NCI-H510A (cell line): ENCODE data around the gene TMEM123.
A peak's percentile ranks its signal among the peaks of the same experiment; 100 is the strongest.

ENCODE experiments used
- DNase-seq: peaks from one replicate; lab custom pipeline; 2025; lab: John Stamatoyannopoulos, UW

The TMEM123 gene

DNA sequence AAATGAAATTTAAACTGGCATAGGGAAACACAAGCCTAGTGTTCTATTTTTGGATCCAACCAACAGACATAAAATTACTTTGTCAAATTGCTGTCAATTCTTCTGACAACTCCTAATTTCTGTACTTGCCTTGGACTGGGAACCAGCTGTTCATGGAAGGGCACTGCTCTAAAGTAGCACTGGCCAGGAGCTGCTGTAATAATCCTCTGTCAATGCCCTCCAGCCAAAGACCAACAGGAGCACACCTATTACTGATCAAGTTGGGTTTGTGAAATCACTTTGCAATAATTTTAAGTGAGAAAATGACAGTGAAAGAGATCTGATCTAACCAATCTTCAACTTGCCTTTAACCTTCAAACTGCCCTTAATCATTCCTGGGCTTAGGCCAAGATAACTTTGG is 18.9 kb upstream of the TMEM123 start:
- no peak for DNase-seq

DNA sequence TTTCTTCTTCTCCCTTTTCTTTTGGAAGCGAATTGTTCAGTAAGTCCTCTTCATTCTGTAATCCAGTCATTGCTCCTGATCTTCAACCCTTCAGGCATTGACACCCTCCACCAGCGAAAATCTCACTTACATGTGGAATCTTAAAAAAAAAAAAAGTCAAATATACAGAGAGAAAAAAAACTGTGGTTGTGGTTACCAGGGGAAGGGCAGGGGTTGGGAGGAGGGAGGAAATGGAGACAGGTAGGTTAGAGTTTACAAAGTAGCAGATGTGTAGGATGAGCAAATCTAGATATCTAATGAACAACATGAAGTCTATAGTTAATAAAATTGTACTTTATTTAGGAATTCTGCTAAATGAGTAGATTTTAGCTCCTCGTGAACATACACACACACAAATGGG is 17.7 kb upstream of the TMEM123 start:
- DNase-seq, result no peak

DNA sequence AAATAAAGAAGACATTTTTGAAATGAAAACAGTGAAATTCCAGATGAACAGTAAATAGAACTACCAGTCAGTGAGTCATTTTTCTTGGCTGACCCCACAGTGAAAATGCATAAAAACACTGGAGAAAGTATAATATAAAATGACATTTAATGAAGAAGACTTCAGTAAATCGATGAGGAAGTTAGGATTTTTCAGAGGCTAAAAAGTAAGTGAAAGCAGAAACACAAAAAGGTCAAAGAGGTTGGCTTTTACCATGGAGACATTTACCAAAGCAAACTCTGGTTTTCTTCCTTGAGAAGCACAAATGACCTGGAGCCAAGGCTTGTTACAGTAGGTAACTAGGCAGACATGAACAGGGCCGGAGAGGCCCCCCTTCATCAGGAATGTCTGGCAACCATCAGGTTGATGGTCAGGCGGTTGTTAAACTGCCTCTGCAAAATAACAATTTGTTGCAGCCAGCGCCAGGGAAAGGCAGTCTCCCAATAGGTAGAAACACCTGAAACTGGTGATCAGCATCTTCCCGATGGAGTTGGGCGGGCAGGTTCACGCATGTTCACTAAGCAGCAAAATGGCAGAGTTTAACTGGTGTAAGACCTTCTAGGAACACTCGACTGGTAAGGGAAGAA is 16.7 kb upstream of the TMEM123 start:
- no peak for DNase-seq

DNA sequence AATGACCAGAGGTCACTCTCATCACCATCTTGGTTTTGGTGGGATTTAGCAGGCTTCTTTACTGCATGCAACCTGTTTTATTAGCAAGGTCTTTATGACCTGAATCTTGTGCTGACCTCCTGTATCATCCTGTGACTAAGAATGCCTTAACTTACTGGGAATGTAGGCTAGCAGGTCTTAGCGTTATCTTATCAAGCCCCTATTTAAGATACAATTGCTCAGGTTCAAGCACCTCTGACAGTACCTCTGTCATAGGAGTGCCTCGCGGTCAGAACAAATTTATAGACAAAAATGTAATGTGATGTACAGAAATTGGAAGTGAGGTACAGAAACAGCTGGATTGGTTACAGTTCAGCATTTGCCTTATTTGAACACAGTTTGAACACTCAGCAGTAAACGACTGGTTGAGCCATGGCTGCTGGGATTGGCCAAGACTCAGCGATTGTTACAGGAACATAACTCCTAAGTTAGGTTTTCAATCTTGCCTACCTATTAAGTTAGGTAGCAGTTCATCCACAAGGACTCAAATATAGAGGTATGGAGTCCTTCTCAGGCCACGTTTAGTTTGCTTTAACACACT is 16.1 kb upstream of the TMEM123 start:
- no peak for DNase-seq

DNA sequence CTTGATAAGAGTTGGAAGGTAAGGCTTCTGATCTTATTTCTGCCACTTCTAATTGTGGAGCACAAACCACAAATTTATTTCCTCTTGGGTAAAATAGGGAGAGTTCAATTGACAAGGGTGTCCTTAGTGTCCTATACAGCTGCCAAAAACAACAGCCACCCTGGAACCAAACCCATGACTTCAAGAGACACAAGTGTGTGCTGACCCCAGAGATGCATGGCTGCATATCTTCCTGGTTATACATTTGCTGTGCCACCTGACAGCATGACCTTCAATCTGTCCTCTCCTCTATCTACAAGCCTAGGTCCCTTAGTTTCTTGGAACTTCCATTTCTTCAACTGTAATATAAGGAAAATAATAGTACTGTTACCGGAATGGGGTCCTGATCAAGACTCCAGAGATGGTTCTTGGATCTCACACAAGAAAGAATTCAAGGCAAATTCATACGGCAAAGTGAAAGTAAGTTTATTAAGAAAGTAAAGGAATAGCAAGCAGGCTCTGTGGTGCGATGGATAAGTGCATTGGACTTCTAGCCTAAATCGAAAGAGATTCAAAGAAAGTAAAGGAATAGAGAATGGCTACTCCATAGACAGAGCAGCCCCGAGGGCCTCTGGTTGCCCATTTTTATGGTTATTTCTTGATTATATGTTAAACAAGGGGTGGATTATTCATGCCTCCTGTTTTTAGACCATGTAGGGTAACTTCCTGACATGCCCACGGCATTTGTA is 15.5 kb upstream of the TMEM123 start:
- DNase-seq, result no peak

DNA sequence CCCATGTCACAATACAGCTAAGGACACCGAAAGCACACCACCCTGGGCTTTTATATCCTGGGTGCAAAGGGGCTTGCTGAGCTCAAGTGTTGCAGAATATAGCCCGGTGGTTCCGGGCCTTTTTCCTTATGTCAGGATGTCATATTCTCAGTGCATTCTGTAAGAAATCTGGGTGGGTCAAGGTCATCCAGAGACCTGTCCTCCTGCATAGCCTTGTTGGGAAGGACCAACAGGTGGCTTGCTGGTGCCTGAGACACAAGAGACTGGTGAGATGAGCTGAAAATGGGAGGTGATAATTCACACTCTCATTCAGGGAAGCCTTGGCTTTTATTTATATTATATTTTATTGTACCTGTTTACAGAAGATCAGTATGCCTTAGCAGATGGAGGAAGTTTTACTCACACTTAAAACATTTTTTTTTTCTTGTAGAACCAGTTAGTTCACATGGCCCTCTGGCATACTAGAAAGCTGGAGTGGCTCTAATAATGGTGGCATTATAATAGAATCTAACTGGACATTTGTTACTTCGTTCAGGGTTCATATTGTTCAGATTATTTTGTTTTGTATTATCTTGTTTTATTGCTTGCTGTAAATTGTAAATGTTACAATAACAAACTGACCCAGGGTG is 14.6 kb upstream of the TMEM123 start:
- DNase-seq, result peak; percentile 33

DNA sequence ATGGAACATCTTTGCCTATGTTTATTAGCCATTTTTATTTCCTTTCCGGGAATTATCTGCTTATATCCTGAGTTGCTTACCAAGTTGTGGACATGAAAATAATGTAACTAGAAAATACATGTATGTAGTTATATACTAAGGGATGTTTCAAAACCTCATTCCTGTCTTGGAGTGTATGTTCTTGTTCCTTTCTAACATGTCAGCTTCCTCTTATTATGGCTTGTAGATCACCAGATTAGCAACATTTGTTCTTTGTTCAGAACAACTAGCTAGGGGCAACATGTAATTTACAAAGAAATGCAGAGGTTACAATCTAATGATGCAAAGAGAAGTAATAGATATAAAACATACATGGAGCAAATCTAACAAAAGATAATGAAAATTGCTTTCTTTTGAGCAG is 13.1 kb upstream of the TMEM123 start:
- no peak for DNase-seq

DNA sequence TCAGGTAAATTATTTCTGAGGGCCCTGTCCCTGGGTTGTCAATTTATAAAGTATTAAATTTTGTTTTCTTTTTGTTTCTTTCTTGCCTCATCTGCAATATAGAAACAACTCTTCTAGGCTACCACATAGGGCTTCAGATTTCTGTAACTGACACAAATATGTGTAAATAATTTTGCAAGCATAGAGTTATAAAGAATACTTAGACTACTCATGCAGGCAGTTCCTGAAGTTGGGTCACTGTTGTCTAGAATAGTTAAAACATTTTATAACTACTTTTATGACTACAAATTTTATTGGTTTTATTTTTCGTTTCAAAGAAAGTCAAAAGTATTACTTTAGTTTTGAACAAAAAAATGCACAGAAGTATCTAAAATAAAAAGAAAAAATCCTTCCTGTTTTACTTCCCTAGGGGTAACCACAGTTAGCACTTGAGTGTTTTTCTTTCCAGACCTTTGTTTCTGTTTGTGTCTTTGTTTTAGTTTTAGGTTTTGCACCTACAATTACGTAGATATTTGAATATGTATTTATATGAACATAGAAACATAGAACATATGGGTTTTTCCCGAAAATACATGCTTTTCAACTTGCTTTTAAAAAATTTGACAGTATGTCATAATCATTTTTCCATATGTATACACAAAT is 12.4 kb upstream of the TMEM123 start:
- DNase-seq, result no peak

DNA sequence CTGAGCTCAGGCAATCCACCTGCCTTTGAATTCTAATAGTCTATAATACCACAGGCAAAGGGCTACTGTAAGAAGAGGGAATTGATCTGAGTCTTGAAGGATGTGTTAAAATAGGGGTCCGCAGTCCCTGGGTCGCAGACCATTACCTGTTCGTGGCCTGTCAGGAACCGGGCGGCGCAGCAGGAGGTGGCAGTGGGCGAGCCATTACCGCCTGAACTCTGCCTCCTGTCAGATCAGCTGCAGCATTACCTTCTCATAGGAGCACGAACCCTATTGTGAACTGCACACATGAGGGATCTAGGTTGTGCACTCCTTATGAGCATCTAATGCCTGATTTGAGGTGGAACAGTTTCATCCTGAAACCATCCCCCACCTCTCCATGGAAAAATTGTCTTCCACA is 11.5 kb upstream of the TMEM123 start:
- no peak for DNase-seq

DNA sequence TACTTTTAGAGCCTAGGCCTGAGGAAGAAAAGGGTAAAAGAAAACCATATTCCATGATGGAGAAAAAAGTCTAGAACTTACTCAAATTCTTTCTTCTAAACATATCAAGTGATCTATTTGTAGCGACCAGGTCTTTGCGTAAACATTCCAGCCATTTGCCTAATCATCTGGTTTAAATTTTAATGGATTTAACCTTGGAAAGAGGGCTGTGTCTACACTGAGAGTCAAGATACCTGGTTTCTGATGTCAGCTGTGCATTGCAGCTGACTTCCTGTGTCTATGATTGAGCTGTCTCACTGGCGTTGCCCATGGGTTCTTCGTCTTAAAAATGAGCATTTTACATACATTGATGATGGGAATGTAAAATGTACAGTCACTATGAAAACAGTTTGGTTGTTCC is 10.0 kb upstream of the TMEM123 start:
- no peak for DNase-seq

DNA sequence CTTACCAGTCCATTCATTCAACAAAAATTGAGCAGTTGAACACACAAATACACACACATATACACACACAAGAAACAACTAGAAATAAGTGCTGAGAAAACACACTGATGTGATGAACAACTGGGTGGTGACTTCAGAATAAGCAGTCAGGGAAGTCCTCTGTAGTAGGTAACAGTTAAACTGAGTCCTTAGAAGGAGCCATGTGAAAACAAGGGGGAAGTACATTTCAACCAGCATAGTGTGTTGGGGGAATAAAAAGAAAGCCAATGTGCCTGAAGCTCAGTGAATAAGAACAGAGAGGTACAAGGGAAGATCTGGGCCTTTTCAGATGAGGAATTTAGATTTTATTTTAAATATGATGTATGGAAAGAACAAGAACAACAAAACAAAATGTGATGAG is 6.8 kb upstream of the TMEM123 start:
- DNase-seq, result no peak

DNA sequence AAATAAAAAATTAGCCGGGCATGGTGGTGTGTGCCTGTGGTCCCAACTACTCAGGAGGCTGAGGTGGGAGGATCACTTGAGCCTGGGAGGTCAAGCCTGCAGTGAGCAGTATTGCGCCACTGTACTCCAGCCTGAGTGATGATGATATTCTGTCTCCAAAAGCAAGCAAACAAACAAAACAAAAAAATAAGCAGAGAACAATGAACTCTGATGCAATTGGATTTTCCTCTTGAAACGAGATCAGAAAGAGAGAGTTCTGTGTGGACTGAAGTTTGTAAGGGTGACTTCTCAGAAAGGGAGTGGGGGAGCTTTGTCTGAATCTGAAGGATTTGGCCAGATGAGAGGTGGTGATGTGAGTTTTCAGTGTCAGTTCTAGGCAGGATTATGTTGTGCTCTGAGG is 6.0 kb upstream of the TMEM123 start:
- no peak for DNase-seq

DNA sequence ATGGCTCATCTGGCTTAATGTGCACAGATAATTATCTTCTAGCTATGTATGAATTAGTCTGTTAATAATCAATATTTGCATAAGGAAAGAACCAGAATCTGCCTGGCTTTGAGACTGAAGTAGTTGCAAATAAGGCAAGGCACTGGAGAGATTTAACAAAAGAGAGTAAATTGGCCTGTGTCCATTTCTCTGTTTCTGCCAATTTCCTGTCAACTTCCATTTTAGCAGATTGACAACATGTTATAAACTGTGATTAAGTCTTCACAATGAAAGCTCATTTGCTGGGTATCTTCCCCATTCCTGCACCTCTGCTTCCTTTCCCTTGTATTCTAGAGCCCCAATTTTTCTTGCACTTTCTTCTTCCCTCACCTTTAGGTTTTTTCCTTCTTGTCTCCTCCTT is 5.3 kb upstream of the TMEM123 start:
- no peak for DNase-seq

DNA sequence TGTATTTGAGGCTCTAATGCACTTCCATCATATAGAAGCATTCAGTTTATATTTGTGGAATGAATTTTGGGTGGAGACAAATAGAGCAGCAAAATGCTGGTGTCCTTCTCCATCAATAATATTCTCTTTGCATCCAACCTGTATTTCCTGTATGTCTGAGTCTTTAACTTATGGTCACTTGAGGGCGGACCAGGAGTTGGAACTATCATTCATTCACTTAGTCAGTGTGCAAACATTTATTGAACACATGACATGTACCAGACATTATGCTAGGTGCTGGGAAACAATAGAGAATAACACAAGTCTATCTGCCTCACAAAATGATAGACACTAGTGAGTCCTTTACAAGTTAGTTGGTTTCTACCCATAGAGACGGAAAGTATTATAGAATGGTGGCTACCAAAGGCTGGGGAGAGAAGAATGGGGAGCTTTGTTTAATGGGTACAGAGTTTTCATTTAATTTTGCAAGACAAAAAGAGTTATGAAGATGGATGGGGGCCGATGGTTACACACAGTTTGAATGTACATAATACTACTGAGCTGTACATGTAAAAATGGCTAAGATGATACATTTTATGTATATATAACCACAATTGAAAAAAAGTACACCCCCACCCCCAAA is 4.6 kb upstream of the TMEM123 start:
- DNase-seq, result no peak

DNA sequence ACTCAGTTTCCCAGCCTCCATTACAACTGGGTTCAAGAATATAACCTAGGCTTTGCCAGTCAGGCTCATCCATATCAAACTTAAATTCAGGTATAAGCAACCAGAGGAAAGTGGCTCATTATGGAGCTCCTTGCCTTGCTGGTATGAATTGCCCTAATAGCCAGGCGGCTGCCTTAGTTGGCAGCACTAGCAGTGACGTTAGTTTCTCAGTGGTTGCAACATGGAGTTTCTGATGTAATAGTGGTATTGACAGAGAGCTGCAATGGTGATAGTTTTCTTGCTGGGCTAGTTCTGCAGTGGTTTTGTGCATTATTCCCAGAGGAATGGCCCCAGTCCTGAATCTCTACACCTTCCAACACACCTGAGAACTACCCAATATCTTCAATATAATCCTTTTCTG is 3.8 kb upstream of the TMEM123 start:
- DNase-seq, result no peak

DNA sequence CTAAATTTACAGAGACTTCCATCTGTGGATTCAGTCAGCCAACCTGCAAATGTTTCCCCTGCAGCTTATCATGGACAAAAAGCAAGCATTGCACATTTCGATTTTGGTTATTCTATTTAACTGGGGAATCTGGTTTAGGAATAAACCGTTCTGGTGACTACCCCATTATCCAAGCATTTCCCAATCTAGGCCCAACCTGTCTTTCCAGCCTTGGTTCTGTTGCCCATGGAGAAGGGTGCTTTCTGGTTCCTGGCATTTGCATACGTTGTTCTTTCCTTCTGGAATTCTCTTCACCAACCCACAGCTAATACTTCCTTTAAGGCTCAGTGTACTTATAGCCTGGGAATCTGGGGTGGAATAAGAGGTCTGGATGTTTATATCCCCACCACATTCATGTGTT is 1.4 kb upstream of the TMEM123 start:
- DNase-seq, result no peak

DNA sequence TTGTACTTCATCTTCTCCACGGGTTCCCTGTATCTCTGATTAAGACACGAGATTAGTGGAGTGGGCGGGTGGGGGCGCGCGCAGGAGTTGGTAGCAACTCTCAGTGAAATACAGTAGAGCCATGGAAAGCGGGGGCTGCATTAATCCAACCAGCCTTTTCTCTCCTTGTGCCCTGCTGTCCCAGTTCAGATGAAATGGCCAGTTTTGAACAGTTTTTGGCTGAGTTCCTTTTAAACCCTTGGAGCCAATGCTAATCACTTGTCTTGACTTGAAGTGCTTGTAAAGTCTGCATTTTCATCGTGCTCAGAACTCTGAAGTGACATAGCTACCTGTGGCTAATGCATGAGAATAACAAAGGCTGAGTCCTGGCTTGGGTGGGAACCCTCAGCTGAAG is 734 bp upstream of the TMEM123 start:
- DNase-seq, result no peak

DNA sequence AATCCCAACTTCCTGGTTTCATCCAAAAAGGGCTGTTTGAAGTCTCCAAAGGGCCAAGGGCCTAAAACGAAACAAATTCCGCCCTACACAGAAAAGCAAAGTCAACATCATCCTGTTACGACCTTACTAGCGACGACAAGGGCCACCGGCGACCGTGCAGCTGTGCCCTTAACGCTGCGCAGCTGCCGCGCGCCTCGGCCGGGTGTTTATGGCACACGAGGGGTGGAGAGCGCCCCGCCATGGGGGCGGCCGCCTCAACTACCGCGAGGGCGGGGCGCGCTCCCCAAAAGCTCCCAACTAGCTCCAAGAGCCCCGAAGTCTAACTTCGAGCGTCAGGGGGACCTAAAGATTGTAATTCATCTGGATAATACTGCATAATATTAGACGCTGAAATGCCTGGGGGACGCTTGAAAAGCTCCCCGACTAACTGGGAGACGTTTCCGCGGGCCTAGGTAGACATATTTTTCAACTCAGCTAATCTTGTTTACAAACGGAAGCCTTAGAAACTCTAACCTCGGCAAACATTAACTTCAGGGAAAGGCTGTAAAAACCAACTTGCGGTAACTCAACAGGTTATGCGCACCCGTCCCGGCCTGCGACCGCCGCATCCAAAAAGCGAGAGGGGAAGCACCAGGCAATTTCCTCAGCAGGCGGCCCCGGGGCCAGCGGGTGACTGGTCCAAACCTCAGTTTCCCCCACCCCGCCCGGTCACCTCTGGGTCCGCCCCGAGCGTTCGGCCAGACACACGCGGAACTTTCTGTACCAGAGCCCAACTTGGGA is 694 bp downstream of the TMEM123 start:
- peak; percentile 71 for DNase-seq

DNA sequence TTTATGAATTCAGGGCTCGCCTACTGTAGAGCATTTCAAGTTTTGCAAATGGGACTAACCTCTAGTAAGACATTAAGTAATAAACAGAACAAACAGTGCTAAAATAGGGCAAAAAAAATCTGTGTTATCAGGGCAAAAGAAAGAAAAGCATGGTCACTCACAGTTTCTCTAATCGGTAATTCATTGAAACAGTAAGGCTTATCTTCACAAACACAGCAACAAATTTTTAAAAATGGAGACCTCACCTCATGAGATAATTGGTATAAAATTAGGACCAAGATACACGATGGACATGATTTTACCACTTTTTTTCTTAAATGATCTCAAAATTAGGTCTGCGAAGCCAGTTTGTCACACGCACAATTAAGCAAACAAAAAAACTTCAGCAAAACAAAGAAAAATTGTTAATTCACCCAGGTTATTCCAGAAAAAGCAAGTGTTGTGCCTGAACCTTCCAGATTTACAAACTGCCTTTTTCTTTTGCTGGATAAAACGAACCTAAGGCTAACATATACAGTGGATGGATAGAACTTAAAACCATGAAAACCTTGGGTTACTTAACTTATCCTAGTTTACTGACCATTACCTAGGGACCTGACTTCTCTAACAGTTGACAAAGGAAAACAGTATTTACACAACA is 1.4 kb downstream of the TMEM123 start:
- DNase-seq, result no peak

DNA sequence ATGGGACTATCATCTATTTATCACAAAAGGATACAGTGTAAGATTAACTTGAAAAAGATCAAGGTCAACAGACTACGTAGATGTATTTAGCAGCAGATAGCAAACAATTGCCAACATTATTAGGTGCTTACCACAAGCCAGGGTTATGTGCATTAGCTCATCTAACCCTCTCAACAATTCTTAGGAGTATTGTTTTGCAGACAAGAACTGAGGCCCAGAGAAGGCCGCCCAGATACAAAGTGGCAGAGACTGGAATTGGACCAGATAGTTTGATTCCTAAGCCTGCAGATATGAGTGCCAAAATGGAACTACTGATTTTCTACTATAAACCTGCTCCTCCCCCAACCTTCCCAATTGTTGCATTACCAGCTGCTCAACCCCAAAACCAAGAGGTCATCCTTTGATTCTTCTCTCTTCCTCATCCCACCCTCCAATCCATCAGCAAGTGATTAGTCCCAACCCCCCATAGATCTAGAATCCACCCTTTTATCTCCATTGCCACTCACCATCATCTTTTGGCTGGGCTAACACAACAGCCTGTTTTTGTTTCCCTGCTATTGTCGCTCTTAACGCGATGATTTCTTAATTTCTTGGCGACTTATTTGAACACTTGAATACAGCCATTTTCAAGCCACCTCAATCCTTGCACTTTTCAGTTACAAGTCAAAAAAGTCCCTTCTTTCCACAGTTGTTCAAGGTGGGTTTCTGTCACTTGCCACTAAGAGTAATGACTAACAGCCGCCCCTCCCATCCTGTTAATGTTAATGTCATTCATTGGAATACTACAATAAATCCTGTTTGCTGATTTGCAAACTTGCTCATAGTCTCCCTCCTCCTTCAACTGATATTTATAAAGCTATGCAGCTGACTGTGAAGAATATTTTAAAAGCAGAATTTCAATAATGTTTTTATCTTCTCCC is 2.7 kb downstream of the TMEM123 start:
- DNase-seq, result no peak
